HG03460 (cell line): ENCODE measurements around the gene GRM5.
"Not testable (repeated sequence)": the region's sequence is repeated elsewhere in the genome, so short reads cannot be mapped to it uniquely, and the experiment has no call there.

Experiments
- ATAC-seq: cut with Tn5 transposase; IDR thresholded peaks from one replicate; pipeline ENCODE4 v1.9.1; 2021; ENCODE audit not compliant: unreplicated experiment

GRM5 gene

DNA sequence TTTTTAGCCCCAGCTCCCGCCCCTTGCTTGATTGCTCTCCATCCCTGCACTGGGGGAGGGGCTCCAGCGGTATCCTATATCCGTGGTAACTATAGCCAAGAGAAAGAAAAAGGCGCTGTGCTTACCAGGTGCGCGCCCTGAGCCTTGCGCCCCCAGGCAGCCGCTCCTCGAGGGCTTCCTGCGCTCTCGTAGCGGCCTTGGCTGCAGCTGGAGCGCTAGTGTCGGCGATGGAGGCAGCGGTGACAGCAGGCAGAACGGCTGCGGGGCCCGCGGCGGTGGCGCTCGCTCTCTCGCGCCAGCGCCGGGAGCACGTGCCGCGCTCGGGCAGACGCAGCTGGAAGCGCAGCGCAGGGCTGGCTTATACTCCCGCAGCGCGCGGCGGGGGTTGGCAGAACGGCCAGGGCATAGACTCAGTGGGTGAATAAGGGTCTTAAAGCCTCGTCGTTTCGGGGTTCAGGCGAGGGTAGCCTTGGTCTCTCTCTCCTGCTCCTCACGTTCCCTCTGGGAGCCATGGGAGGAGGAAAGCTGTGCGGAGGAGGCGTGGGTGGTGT lies at the start of gene GRM5:
TSS of gene GRM5 (minus strand) at position 332 of the 551 bp plus-strand sequence. CDS start 18,110 bp downstream, outside the sequence.
- not testable (repeated sequence) for ATAC-seq

DNA sequence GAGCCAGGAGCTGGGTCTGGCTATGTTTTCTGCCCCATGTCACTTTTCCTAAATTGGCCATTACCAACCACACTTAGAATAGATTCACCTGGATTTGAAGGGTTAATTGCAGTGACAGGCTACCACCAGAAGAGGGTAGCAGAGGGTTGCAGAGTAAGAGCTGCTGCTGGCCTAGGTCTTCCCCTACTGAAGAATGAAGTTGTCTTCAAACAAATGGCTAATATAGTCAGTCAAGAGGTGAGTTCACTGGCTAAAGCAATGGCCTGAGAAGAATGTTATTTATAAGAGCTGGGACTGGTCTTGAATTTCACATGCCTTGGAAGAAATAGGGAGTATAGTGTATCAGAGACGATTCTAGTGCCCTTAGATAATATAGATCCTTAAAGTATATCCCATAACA lies 32.2 kb upstream of the GRM5 start:
- ATAC-seq, result peak; percentile 68

- not testable (repeated sequence) for ATAC-seq
Observed at GRCh38 chr11:89093806-89094205, 28.0 kb upstream of the GRM5 start.

DNA sequence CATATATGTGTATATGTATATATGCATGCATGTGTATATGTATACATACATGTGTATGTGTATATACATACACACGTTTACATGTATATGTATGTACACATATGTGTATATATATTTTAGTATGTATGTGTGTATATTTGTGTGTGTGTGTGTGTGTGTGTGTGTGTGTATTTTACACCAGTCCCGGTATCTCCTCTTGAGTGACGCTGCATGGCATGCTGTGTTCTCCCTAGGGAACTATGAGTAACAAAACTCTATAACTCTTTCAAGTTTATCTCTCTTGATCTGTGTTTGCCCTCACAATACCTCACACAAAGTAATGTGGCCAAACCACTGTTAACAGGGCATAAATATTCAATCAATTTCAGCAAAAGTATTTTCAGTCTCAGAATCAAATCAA lies 19.2 kb upstream of the GRM5 start:
- ATAC-seq, result not testable (repeated sequence)

DNA sequence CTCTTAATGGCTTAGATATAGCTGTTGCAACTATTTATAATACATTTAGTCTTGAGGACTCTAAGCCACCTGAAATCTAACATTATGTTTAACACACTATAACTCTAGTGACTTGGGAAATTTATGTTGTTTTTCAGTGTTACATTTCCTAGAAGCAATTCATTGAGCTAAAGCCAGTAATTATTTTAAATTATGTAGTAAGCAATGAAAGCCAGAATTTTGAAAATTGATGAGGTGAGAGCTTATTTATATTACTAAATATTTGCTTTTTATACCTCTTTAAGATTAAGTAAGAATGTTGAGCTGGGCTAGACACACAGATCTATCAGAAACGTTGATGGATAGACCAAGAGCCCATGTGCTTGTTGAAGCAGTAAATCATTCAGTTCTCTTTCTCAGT lies 5.1 kb upstream of the GRM5 start:
- not testable (repeated sequence) for ATAC-seq

- no peak for ATAC-seq
Observed at GRCh38 chr11:89067264-89067663, 1.5 kb upstream of the GRM5 start.

DNA sequence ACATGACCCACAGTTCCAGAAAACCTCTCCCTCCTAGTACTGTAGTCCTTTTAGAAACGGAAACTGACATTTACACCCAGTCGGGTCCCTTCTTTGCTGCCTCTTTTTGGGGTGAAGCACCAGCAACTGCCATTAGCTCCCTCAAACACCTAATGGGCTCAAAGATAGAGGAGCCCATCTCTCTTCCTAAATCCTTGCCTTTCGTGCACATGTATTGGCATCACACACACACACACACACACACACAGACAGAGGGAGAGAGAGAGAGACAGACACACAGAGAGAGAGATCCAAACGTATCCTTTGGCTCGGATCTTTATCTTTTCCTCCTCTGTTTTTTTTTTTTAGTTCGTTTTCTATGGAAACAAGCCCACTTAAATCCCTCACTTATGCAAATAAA lies 716 bp downstream of the GRM5 start:
- no peak for ATAC-seq

- not testable (repeated sequence) for ATAC-seq
Observed at GRCh38 chr11:89063481-89063951, 2.3 kb downstream of the GRM5 start.

DNA sequence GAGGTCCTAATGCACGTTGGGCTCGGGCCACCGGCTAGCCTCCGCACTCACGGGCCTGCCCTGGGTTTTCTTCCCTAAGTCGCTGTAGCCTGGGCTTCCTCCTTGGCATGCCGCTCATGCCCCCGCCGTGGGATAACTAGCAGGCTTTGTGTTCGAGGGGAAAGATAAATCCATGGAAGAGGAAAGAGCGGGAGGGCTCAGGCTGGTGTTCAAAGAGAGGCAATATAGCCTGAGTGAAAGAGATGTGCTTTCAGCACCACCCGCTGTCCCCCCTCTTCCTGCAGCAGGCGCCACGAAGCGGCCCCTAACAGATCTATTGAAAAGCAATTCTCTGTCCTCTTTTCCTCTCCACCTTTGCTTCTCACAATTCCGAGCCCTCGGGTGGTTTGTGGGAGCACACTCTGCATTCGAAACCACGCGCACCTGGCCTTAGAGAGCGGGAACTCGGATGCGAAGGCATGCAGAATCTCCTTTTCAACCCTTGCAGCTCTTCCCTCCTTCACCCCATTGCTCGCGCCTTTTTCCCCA lies 2.9 kb downstream of the GRM5 start:
- not testable (repeated sequence) for ATAC-seq

GRCh38 chr11:89061839-89062238 lies 3.9 kb downstream of the GRM5 start:
- not testable (repeated sequence) for ATAC-seq

DNA sequence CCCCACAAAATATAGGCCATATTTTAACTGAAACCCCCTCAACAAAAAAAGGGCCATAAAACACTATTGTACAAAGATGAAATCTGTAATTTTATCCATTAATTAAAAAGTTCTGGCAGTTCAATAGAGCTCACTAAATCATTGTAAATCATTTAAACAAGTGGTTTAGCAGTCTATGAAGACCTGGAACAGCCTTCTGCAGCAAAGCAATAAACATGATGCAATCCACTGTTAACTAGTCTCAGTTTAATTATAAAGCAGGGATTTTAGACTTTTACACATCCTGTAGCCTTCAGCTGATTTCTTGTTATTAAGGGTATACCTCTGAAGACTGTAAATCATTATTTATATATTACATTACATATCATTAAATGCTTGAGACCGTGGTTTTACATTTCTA lies 8.4 kb downstream of the GRM5 start:
- ATAC-seq, result not testable (repeated sequence)

- ATAC-seq, result no peak
Observed at GRCh38 chr11:89052220-89052619, 13.6 kb downstream of the GRM5 start.

DNA sequence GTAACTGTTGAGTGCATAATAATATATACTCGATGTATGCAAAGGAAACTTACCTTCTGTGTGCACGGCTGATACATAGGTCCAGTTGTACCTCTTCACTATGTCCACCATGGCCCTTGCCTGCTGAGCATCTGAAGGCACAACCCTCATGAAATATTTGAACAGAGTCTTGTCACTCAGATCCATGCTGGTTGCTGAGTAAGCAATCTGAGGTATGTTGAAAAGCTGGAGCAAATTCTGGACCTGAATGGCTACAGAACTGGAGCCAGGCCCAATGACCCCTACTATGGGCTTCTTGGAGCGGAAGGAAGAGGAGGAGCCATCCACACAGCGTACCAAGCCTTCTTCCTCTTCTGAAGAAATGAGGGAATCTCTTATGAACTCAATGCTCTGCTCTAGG lies 18.6 kb downstream of the GRM5 start:
- not testable (repeated sequence) for ATAC-seq

DNA sequence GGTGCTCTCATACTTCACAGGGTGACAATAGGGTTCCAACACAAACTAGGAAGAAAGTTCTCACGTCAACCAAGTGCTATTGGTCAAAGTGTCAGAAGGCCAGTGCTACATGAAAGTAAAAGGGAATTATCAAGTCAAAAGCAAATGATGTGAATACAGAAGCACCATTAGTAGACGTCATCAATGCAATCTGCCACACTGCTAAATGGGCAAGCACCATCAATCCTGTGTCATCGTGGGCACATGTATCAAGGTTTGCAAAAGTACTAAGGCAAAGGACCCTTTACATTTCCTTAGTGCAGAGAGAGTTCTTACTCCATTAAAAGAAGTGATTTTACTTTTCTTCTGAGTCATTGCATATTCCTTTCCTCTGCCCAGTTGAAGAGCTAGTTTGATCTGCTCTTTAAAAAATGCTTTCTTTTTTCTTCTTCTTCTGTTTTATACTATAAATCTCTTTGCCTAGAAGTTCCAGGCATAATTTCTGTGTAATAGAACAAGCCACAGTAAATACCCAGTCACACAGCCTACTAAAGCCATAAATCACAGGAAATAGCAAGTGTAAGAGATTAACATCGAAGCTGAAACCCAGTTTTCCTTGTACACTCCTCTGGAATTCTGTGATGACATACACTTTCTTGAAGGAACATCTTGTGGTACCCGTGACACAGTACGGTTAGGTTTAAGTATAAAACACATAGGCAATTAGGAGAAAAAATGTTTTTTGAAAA lies 21.8 kb downstream of the GRM5 start:
- ATAC-seq, result not testable (repeated sequence)

DNA sequence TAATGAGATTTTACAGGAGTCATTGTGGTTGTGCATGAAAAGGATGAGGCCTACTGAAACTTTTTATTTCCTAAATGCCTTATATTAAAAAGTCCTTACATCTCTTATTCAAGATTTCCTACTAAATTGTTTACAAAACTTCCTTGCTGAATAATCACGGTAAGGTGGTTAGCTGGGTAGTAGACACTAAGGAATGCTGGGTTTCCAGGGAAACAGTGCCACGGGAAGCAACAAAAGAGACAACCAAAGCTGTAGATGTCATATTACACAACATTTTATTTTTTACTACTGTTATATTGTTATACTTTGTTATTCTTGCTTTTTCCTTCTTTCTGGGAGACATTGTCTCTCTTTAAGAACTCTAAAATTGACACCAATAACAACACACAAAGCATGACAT lies 36.1 kb downstream of the GRM5 start:
- not testable (repeated sequence) for ATAC-seq

DNA sequence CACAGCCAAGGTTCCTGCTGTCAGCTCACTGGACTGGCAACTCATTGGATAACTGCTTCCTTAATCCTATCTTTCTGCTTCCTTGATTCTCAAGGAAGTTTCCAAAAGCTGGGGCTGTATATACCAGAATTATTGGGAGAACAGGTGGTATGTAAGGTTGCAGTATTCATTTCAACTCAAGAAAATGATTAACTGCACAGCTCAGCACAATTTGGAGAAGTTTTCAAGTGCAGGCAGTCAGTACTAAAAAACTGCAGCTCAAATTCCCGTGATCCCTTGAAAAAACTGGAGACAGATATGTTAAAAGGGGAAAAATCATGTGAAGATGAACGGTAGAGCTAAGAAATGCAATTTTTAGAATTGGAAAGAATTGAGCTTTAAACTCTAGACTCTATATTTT lies 44.4 kb downstream of the GRM5 start:
- no peak for ATAC-seq

DNA sequence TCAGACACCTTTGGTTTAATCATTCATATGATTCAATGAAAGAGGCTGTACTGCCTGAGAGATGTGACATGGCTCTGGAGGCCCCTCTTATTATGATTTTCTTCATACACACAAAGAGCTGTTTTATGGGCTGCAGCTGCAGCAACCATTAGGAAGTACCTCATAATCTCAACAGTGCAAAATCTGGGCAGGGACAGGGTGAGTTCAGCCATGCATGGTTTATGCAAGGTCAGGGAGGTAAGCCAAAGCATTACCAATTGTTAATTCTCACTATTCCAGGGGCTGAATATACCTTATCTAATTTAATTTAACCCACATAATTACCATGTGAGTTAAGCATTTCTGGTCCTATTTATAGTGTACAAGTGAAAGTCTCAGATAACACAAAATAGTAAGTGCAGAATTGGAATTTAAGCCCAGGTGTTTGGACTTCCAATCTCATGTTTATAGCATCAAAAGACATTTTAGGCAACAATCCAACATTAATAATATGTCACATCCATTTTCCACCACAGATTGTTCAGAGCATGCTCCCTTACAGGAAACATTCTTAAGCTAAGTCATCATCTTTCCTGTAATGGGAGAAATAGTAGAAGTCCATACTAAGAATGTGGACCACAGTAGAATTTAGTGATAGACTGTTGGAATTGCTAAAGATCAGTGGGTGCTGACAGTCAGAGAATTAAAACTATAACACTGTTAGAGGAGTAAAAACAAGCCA lies 45.8 kb downstream of the GRM5 start:
- ATAC-seq, result not testable (repeated sequence)

DNA sequence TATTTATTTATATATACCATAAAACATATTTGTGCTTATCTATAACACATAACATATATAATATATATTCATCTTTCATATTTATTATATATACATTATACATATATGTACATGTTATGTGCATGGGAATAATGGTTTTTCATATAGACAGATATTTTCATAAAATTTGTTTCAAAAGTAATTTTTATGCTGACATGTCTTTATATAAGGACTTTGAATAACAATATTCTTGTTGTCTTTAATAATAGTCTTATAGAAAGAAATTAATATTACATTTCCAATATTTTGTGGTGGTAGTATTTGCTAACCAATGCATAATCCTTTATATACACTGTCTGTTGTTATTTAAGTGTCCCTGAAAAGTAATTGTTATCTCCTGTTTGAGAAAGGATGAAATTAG lies 49.6 kb downstream of the GRM5 start:
- no peak for ATAC-seq

DNA sequence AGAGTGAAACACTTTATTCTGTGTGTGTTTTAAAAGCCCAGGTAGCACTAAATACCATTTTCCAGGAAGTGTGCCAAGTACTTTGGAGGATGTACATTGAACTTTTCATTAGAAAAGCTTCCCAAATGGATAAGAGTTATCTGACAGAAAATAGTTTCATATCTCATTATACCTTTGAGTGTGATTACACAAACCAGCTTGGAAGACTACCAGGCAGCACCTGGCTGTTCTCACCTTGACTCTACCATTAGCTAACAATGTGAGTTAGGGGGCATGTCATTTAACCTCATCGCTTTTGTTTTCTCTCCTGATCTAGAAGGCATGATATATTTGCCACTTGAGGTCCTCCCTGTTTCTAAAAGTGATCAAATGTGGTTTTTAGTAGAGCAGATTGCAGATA lies 50.2 kb downstream of the GRM5 start:
- no peak for ATAC-seq

DNA sequence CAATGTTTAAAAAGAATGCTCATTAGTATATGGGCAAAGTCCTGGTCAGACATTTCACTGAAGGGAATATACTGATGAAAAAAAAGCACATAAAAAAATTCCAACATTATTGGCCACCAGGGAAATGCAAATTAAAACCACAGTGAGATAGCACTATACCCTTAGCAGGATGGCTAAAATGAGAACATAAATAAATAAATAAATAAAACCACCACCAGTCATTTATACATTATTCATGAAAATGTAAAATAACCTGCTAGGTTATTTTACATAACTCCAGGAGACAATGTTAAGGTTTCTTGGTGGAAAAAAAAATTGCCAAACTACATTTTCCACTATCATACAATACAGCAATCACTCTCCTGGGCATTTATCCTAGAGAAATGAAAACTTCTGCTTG lies 64.9 kb downstream of the GRM5 start:
- not testable (repeated sequence) for ATAC-seq

DNA sequence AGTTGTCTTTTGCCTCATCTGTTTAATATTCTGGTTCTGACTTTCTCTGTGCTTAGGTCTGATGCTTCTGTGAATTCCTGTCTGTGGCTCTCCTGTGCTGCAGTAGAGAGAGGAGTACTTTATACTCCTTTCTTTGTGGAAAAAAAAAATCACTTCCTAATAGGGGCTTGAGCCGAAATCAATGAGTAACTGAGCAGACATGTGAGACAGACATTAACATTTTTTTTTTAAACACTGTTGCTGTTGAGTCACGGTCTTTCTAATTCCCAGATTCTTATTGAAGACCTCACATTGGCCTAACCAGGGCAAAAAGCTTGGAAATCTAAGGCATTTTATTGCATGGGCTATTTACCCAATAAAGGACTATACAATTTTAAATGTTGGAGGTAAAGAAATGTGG lies 86.1 kb downstream of the GRM5 start:
- ATAC-seq, result no peak

- ATAC-seq, result not testable (repeated sequence)
Observed at GRCh38 chr11:88978992-88979391, 86.8 kb downstream of the GRM5 start.
